ENCODE data around the gene XXYLT1. TPM values are rescaled to one million over a fixed set of nuclear protein-coding genes. Genes with fewer than 3 reads are reported as not detected.

XXYLT1 gene
- total RNA-seq, 1 donor from 2014 or later: 8.9 TPM

DNA sequence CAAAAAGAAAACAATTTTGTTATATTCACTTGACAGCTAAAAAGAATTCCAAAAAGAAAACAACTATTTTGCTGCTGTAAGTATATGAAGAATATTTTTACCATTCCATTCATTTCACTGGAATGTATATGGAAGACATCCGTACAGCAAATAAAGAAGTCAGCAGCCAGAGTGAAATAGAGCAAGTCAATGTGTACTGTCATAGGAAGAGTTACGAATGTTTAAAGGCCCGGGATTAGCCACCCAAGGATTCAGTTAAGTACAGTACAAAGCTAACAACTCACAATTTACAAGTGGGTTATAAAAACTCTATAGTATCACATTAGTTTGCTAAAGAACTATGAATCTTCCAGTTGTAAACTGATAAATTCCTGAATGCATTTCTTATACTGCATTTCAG is 14.4 kb upstream of the XXYLT1 start:
- TF ChIP-seq, protein P1, sequence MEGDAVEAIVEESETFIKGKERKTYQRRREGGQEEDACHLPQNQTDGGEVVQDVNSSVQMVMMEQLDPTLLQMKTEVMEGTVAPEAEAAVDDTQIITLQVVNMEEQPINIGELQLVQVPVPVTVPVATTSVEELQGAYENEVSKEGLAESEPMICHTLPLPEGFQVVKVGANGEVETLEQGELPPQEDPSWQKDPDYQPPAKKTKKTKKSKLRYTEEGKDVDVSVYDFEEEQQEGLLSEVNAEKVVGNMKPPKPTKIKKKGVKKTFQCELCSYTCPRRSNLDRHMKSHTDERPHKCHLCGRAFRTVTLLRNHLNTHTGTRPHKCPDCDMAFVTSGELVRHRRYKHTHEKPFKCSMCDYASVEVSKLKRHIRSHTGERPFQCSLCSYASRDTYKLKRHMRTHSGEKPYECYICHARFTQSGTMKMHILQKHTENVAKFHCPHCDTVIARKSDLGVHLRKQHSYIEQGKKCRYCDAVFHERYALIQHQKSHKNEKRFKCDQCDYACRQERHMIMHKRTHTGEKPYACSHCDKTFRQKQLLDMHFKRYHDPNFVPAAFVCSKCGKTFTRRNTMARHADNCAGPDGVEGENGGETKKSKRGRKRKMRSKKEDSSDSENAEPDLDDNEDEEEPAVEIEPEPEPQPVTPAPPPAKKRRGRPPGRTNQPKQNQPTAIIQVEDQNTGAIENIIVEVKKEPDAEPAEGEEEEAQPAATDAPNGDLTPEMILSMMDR (IDR thresholded peaks at IDR 0.05): no peak
- H3K4me3 ChIP-seq: no peak overlapping the region
- no peaks in the 10 kb centered on the region for H3K27me3 ChIP-seq (ENCODE audit: low read depth)
- intact Hi-C loops (cut with DNase I): no loop called here
- peaks cover 86% of the 10 kb centered on the region for H3K36me3 ChIP-seq
- H3K27ac ChIP-seq: no peak overlapping the region
- DNase-seq (no peak), ATAC-seq (no peak)
- H3K9me3 ChIP-seq: no peaks in the 10 kb centered on the region
- no peaks in the 10 kb centered on the region for H3K4me1 ChIP-seq

DNA sequence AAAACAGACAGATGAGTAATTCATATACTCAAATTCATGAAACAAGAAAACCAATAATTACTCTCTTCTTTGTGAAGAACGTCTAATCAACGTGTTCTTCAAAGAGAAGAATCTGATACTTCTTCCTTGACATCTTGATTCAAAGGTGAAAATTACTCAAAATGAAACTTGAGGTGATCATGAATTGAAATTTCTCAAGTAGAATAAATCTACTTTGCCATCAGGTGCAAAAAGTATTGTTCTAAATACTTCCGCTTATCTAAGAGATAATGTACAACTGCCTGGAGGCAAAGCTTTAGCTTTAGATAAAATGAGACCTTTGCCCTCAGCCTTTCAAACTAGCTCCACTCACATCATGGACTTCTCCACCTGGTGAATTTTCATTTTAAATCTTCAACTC is 13.9 kb upstream of the XXYLT1 start:
- DNase-seq (no peak), ATAC-seq (no peak)
- Histone ChIP-seq H3K4me3 (no peak overlapping the region), H3K27ac (no peak overlapping the region), H3K36me3 (peaks cover 80% of the 10 kb centered on the region), H3K9me3 (no peaks in the 10 kb centered on the region), H3K4me1 (no peaks in the 10 kb centered on the region), H3K27me3 (ENCODE audit: low read depth) (no peaks in the 10 kb centered on the region)
- TF ChIP-seq, protein P1 (IDR thresholded peaks at IDR 0.05): no peak
- intact Hi-C loops (cut with DNase I): no loop called here

DNA sequence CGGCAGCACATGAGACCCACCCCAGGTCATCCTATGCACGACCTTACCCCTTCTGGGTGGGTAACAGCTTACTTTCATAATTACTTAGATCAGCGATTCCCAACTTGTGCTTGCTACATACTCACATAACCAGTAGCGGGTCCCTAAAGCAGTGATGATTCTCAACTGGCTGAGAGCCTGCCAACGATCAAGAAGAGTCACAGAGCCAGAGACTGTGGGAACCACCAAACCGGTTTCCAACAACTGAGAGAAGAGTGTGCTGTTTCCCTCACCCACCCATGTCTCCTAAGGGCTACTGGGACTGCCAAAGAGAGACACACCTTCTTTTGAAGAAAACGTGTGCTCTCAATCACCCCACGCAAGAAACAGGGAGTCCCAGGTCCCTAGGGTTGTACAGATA is 12.0 kb upstream of the XXYLT1 start:
- no peak for DNase-seq

DNA sequence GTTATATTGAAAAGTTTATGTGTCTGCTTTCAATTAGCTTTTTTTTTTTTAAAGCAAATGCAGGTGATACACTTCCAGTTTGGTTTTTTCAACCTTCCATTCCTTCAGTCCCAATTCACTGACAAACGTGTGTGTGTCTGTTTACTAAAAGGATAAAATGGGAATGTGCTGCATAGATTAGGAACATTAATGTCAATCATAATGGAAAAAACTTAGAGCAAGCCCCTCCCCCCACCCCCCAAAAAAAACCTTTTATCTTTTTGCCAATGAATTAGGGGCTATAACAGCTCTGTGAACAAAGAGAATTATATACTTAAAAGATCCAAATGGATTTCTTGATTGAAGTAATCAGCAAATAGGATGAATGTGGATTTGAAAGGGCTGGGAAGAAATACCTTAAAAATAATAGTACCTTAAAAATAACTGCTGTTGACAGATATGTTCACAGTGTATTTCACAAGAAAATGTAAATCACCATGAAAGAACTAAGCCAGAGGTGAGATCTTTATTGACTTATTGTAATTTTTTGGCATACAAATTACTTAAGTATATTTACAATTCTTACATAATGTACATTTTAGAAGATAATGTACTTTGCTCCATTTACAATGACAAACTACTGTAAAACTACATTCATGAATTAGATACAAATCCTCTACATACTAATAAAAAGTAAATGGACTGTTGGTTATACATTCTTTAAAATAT is 3.5 kb upstream of the XXYLT1 start:
- intact Hi-C loops (cut with DNase I): no loop called here
- DNase-seq (no peak), ATAC-seq (no peak)

More for the DNA sequence above, 12.0 kb upstream of the XXYLT1 start:
- TF ChIP-seq, protein P1 (IDR thresholded peaks at IDR 0.05): no peak
- Histone ChIP-seq H3K4me3 (no peak overlapping the region), H3K9me3 (no peaks in the 10 kb centered on the region), H3K36me3 (peaks cover 66% of the 10 kb centered on the region), H3K27me3 (ENCODE audit: low read depth) (no peaks in the 10 kb centered on the region), H3K27ac (no peak overlapping the region), H3K4me1 (no peaks in the 10 kb centered on the region)
- intact Hi-C loops (cut with DNase I): no loop called here
- ATAC-seq: no peak

DNA sequence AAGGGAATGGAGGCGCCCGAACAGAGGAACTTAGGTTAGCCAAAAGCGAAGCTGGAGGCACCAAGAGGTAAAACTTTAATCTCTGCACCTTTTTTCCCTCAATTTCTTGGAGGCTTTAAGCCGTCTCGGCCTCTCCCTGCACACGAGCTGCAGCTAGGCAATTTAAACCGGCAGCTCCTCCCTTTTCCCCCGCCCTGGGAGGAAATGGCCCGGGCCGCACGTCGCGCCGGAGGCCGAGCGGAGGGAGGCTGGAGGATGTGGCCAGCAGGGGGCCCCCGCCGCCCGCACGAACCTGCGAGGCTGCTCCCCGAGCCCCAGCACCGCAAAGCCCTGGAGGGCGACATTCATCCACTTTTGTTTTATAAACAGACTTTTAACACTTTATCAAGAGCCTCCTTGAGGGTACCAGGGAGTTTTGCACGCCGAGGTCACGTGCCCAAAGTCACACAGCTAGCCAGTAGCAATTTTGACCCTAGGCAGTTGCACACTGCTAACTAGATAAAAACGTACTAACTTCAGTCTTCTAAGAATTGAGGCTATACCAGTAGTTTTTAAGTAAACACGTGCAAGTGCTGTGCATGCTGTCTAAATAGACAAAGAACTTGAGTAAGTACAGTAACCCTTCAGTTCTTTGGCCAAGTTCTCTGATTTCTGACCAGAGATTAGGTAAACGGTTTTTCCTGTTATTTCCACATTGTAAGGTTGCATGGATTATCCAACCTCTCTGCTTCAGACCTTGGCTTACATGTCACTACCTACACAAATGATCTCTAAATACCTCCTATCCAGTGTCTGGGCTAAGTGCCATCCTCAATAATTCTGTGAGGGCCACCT is 668 bp upstream of the XXYLT1 start:
- ATAC-seq: peak; percentile 93 to 96
- peak; percentile 91 for DNase-seq
- Histone ChIP-seq H3K27ac (peak overlapping the region; percentile 88), H3K27me3 (ENCODE audit: low read depth) (no peaks in the 10 kb centered on the region), H3K36me3 (peaks cover 8% of the 10 kb centered on the region), H3K4me1 (peaks cover 22% of the 10 kb centered on the region), H3K9me3 (no peaks in the 10 kb centered on the region), H3K4me3 (peak overlapping the region; percentile 75)
- TF ChIP-seq, protein P1 (IDR thresholded peaks at IDR 0.05): peak; percentile 99
- intact Hi-C loops (cut with DNase I): no loop called here

More for the DNA sequence above, 3.5 kb upstream of the XXYLT1 start:
- Histone ChIP-seq H3K4me1 (peaks cover 16% of the 10 kb centered on the region), H3K9me3 (no peaks in the 10 kb centered on the region), H3K27ac (no peak overlapping the region), H3K27me3 (ENCODE audit: low read depth) (no peaks in the 10 kb centered on the region), H3K4me3 (no peak overlapping the region), H3K36me3 (peaks cover 20% of the 10 kb centered on the region)
- TF ChIP-seq, protein P1 (IDR thresholded peaks at IDR 0.05): no peak
